Stimulated activated CD8-positive, alpha-beta memory T cell treated with anti-CD3 and anti-CD28 coated beads, Interleukin-15, amount 100 ng/mL, for 4 hours (primary cell): Measurements from ENCODE around the gene HES5.
"Not testable (repeated sequence)": the region's sequence is repeated elsewhere in the genome, so short reads cannot be mapped to it uniquely, and the experiment has no call there.

ENCODE experiments used
- DNase-seq, 2 donors: peaks; one replicate each; pipeline ENCODE4 v3.0.0-alpha.2; 2020; ENCODE audit warnings: low read depth in 2 of 2

Gene HES5

DNA sequence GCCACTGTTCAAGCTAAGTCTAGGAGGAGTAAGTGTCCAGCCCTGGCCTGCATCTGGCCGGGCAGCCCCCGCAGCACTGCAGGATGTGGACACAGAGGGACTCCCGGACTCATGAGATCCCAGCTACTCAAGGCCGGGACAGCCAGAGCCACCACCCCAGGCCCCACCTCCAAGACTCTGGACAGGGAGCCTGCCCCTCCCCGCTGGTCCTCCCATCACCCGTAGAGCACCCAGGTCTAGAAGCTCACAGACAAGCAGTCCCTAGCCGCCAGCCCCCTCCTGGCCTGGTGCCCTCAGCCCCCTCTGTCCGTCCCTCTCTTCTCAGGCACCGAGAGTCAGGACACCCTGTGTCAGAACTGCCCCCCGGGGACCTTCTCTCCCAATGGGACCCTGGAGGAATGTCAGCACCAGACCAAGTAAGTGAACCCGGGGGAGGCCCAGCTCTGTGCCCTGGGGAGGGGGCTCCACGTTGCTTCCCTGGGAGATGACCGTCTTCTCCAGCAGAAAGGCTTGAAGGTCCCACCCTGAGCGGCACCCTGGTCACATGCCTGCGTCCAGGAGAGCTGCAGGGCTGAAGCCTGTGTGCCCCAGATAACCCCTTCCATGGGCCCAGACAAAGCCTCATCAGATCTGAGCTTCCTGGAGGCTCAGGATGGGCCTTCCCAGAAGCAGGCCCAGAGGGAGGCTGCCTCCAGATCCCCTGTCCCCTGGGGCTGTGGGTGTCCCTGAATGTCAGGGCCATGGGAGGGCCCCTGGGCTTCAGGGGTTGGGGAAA, 30.4 kb upstream of the HES5 start:
- no peak for DNase-seq

DNA sequence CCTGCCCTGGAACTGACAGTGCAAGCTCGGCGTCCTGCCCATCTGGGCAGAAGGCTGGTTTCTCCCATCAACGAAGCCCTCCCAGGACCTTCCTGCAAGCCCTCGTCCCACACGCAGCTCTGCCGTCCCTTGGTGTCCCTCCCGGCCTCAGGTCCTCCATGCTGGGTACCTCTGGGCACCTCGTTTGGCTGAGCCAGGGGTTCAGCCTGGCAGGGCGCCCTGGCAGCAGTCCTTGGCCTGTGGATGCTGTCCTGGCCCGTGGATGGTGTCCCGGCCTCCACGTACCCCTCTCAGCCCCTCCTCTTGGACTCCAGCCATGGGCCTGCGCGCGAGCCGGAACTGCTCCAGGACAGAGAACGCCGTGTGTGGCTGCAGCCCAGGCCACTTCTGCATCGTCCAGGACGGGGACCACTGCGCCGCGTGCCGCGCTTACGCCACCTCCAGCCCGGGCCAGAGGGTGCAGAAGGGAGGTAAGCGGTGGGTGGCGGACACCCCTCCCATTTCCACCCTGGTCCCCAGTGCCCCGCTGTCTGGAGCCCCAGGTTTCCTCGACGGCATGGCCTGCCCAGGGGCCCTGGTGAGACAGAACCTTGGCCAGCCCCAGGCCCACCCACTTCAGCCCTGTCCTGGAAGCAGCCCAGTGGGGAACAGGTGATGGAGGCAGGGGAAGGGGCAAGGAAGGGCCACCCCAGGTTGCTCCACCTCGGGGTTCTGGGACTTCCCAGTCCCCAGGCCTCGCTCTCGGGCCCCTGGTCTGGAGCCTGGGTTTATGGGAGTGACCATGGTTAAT, 29.6 kb upstream of the HES5 start:
- no peak for DNase-seq

DNA sequence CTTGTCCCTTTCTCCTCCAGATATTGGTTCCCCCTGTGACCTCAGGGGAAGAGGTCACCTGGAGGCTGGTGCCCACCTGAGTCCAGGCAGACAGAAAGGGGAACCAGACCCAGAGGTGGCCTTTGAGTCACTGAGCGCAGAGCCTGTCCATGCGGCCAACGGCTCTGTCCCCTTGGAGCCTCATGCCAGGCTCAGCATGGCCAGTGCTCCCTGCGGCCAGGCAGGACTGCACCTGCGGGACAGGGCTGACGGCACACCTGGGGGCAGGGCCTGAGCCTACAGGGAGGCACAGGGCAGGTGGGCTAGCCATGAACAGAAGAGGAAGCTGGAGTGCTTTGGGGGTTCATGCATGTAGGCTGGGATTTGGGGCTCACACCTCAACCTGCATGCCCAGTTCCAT, 28.8 kb upstream of the HES5 start:
- DNase-seq, result no peak

DNA sequence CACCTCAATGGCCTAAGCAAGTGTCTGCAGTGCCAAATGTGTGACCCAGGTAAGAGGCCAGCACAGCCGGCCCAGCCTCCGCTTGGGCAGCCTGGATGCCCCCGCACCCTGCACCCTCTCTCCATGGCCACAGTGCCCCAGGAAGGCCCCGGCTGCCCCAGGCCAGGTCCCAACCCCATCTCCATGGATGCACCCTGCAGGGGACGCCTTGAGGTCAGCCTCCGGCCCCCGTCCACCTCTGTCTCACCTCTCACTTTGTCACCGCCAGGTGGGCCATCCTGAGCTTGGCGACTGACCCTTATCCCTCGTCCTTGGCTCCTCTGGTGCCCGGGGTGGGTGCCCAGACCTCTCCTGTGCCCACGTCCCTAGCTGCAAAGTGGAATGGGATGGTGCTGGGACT, 28.4 kb upstream of the HES5 start:
- DNase-seq, result no peak

DNA sequence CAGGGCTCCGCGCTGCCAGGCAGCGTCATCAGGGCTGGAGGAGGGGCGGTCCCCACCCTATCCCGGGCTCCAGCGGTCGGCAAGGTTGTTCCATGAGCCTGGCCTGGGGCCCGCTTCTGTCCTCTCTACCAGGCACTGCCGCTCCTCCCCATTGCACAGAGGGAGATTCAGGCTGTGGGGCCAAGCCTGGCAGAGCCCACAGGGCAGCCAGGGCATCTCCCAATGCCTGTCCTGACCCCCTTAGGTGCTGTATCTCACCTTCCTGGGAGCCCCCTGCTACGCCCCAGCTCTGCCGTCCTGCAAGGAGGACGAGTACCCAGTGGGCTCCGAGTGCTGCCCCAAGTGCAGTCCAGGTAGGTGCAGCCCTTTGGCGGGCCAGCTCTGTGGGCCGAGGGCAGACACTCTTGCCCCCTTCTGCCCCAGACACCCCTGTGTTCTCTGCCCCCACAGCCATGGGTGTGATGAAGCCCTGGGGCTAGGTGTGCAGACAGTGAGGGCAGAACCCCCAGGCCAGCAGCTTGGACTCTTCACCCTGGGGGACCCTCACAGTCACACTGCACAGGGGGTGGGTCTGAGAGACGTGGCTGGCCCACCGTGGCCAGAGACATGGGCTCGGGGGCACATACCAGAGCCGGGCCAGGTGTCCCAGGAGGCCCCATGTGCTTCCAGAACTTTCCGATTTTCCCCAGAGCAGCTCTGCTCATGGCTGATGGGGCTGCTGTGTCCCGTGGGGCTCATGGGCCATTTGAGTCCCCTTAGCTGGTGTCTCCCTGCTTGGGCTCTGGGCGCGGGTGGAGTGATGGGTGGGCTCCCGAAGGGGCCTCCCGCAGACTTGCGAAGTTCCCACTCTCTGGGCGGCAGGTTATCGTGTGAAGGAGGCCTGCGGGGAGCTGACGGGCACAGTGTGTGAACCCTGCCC, 27.7 kb upstream of the HES5 start:
- DNase-seq, result no peak

DNA sequence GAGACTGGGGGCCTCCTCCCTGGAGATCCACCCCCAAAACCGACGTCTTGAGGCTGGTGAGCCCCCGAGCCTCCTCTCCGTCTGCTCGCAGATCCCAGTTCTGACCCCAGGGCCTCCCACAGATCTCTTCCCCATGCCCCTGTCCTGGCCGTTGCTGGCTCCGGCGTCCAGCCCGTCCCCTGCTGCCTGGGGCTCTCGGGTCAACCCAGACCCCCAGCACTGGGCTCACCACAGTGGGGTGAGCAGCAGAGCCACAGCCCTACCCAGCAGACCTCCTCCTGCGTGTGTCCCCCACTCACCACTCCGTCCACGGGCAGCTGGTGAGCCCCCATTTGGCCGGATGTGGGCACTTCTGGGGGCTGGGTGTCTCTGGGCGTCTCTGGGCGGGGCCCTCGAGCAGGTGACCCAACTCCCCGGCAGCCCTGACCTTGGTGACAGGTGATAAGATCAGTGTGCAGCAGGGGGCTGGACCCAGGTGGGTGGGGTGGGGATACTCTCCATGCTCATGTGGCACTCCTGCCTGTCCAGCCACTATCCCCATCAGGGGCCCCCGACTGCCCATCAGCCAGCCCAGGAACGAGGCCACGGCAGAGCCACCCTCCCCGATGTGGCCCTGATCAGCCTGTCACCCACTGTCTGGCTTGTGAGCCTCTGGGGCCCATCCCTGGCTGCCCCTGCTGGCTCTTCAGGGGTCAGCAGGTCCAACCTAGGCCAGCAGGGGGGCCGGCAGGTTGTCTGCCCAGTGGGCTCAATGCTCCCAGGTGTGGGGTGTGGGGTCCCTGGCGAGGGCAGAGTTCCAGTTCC, 26.8 kb upstream of the HES5 start:
- DNase-seq, result no peak

DNA sequence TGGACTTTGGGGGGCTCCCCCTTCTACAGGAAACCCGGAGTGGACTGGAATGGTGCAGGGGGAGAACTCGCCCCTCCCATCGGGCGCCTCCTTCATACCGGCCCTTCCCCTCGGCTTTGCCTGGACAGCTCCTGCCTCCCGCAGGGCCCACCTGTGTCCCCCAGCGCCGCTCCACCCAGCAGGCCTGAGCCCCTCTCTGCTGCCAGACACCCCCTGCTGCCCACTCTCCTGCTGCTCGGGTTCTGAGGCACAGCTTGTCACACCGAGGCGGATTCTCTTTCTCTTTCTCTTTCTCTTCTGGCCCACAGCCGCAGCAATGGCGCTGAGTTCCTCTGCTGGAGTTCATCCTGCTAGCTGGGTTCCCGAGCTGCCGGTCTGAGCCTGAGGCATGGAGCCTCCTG, 26.2 kb upstream of the HES5 start, which contains the start of gene TNFRSF14:
TSS of gene TNFRSF14 (plus strand) at position 95 of the 401 bp plus-strand sequence. CDS start at position 389, 294 bp downstream.
- peak; percentile 52 to 59 for DNase-seq

DNA sequence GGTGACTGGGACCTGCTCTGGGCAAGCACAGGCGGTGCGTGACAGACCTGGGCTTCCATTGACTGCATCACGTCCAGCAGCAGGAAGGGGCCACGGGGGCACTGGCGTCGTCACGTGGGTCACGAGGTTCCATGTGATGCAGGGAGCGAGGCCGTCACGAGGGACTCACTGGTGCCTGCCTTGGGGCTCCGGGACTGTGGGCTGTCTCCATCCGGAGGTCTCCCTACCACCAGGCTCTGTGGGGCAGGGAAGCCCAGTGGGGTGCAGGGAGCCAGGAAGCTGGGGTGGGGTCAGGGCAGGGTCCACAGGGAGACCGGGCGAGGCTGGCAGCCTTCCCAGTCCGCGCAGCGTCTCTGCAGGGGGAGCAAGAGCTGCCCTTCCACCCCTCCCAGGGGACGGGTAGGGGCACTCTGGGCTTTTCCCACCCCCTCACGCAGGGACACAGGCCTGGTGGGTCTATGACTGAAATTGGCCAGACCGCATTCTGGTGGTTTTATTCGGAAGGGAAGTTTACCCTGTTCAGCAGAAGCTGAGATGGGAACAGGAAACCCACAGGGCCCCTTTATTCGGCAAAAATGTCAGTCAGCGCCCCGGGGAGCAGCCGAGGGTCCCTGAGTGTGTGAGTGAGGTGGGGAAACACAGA, 25.7 kb upstream of the HES5 start:
- peak in 1 of 2 donors; percentile 52 for DNase-seq

DNA sequence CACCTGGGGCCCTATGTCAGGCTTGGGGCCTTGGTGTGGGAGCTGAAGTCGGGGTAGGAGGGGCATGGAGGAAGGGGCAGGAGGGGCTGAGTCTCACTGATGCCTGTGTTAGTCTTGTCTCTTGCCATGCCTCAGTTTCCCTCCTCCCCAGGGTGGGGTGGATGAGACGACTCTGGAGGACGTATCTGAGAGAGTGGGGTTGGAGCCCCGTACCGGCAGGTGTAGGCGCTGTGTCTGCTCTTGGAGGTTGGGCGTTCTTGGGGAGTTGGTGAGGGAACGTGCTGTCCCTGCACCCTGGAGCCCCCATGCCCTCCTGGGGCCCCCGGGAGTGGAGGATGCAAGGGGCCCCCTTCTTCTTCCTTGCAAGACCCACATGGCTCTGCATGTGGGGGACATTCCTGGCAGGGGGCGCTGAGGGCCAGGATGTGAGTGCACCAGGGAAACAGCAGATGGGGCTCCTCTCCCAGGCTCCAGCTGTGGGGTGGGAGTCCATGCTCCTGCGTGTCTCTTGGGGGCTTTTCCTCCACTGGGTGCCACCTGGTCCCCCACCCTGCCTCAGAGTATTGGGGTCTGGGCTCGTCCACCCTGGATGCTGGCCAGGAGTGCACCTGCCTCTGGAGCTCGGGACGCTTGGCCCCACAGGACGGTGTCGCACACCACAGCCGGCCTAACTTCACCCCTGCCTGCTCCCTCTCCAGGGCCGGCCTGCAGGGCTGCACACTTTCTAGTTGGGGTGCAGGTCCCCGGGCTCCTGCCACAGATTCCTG, 24.7 kb upstream of the HES5 start:
- no peak for DNase-seq

DNA sequence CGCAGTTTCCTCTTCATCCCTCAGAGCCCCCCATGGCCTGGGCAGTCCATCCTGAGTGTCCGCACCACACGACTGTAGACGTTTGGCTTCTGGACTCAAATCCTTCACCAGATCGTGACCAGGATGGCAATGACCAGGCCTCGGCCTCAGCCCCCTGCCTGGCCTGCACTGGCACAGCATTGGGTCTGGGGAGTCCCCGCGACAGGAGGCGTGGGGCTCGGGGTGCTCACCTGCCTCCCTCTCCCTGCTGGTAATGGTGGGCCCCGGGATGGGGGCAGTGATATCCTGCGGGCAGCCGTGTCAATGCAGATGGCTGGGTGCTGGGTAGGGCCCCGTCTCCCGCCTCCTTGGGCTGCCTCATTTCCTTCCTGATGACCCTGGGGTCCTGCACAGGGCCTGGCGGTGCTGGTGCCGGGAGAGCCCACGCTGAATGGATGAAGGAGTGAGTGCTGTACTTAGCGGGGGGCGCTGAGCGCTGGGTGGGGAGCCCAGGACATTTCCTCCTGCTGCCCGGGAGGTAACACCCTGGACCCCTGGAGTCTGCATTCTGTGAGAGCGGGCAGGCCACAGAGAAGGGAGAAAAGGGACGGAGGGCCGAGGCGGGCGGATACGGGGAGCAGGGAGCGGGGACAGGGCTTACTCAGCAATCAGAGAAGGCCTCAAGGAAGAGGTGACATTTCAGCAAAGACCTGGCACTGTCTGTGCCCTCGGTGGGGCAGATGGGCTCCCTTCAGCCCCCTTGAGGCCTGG, 24.0 kb upstream of the HES5 start:
- DNase-seq, result no peak

DNA sequence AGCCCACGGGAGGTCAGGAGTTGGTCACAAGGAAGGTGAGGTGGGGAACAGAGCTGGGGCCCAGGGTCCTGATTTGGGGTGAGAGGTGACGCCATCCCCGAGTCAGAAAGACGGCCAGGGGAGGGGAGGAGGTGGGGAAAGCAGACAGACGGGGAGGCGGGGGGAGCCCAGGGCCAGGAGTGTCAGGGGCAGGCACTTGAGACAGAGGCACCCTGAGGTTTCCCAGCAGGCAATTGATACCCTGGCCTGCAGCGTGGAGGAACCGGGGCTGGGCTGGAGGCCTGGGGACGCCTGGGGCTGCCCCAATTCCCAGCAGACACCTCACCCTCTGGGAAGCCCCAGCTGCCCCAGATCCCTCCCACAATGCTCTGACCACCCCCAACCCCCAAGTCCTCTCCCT, 23.0 kb upstream of the HES5 start:
- not testable (repeated sequence) for DNase-seq

DNA sequence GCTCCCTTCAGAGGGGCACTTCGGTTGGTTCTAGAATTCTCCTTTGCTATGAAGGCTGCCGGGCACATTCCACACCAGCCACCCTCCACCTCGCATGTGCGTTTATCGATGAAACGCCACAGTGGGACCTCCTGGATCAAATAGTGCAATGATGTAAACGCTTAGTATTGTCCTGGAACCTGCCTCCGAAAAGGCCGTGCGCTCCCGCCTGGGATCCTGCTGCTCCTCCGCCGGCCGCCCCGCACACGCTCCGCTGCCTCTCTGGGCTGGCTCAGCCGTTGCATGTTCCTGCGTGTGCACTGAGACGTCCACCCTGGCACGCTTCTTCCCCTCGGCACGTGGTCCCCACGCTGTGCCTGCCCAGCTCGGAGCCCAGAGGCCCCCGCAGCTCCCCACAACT, 22.1 kb upstream of the HES5 start:
- no peak for DNase-seq

DNA sequence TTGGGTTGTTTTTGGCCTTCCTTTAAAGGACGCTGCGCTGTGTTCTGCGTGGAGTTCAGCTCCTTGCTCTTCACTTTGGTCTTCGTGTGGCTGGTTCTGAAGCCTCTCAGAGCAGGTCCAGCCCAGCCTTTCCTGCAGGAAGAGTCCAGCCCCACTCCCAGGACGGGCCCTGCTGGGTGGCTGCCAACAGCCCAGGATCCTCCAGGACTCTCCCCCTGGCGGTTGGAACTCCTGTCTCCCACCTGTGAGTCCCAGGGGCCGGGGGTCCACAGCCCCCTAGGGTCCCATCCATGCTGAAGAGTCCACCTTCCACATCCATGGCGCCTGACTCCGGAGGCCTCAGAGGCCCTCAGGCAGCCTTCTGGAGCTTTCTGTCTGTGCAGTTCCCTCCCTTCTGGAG, 21.5 kb upstream of the HES5 start:
- not testable (repeated sequence) for DNase-seq

DNA sequence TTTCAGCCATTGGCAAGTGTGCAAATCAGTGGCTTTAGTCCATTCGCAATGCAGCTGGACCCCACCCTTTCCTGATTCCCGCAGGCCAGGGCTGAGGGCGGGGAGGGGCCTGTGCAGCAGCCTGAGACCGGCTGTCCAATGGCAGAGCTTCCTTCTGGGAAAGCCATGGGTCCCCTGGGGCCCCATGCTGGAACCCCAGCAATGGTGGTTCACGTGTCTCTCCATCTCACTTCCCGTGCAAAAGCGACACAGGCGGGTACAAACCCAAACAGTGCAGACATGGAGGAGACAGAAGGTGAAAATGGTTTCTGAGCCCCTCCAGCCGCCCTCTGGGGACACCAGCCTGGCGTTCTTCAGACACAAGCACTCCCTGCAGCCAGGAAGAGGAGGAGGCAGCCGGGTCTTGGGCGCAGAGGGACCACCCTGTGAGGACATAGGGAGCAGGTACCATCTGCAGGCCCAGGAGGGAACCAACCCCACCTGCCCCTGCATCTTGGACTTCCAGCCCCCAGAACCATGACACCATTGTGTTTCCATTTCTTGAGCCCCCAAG, 20.3 kb upstream of the HES5 start:
- DNase-seq, result not testable (repeated sequence)

DNA sequence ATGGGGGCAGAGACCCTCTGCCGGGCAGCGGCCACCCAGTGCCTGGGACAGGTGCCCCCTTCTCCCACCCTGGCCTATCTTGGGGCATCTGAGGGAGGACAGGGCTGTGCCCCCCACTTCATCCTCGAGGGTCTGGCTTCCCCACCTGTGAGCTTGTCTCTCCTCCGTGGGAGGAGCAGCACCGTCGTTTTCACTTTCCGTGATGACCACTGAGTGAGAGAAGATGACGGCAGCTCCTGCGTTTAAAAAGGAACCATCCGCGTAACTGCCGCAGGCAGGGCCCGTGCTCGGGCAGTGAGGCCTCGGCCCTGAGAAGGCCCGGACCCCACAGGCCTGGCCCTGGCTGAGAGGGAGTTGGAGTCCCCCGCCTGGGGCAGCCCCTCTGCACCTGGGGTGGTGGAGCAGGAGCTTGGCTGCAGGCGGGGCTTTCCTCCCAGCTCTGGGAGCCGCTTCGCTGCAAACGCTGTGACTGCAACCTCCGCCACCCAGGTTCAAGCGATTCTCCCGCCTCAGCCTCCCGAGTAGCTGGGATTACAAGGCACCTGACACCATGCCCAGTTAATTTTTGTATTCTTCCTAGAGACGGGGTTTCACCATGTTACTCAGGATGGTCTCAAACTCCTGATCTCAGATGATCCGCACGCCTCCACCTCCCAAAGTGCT, 19.4 kb upstream of the HES5 start:
- DNase-seq, result not testable (repeated sequence)

DNA sequence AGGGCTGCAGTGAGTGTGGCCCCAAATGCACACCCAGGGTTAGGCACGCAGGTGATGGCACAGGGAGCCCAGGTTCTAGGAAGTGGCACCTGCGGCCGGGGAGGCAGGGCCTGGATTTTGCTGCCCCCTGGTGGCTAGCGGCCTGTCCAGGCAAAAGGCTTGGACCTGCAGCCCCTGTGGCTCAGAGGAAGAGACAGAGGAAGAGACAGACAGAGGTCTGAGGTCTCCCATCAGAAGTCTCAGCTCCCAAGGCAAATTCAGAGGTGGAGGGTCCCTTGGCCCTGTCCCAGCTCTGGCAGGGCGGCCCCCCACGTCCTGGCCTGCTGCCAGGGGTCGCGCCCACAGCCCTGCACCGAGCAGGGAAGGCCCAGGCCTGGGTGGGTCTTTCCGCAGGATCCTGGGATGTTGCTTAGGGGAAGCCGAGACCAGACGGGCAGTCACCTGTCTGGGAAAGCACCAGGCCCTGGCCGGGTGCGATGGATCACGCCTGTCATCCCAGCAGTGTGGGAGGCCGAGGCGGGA, 18.1 kb upstream of the HES5 start:
- DNase-seq, result peak; percentile 62 to 71

DNA sequence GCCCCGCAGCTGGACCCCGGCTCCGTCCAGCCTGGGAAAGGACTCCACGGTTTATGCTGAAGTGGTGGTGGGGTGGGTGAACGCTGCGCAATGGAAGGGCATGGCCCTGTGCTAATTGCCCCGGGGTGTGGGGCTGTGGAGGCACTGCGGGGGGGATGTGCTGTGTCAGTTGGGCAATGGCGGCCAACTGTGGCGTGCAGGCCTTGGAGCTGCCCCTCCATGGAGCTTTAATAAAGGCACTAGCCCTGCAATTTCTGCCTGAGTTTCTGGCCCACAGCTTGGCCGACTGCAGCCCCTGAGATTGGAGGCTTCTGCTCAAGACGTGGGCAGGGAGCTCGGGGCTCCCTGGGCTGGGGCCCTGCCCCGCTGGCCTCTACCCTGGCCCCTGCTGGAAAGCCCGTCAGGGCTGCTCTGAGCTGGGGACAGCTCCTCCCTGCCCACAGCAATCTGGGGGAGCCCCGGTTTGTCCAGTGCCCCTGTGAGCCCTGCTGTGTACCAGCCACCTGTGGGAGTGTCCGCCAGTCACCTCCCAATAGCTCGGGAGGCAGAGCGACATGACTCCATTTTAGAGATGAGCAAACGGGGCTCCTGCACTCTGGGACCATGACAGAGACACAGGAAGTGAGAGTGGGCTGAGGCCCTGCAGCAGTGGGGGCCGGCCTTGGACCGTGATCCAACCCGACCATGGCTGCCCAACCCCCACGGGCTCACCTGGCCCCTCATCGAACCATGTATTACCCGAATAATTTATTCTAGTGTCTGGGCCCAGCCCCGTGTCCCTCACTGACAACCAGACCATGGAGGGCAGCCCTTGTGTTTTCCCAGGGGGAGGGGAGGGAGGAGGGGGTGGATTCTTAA, 17.4 kb upstream of the HES5 start:
- no peak for DNase-seq
